ENCODE data around the gene TIMP2. TPM values are rescaled to one million over a fixed set of nuclear protein-coding genes. Genes with fewer than 3 reads are reported as not detected.

The TIMP2 gene
- total and polyA plus RNA-seq, 2 of the 8 experiments (the other 6 are each of a cell fraction or from before 2014, with no cell fraction given), result 18.2 to 43.3 TPM

GRCh38 chr17:78959803-78960202, 34.6 kb upstream of the TIMP2 start:
- H3K4me3 ChIP-seq (ENCODE audit: extremely low read depth in 1 of 4, insufficient read depth in 2 of 4, low read depth in 3 of 4, low read length in 4 of 4), result no peak overlapping the region
- H2BK15ac ChIP-seq (ENCODE audit: low read length), result no peak overlapping the region
- no peaks in the 10 kb centered on the region for H3K79me1 ChIP-seq (ENCODE audit: low read depth, low read length)
- FAIRE-seq (no peak), DNase-seq (ENCODE audit: low read depth in 1 of 2, low spot score in 2 of 2) (no peak)
- H2BK5ac ChIP-seq (ENCODE audit: low read depth, low read length), result no peak overlapping the region
- no peaks in the 10 kb centered on the region for H3K27me3 ChIP-seq (replicated peaks in 1 of 4; ENCODE audit: control insufficient read depth in 3 of 4, extremely low read depth in 1 of 4, insufficient read depth in 3 of 4, low read length in 3 of 4)
- no peak overlapping the region for H2AFZ ChIP-seq (ENCODE audit: low read length)
- no peaks in the 10 kb centered on the region for H4K20me1 ChIP-seq (replicated peaks in 1 of 2; ENCODE audit: control insufficient read depth in 1 of 2, insufficient read depth in 2 of 2, low read length in 2 of 2)
- H2AK5ac ChIP-seq (ENCODE audit: low read depth, low read length), result no peak overlapping the region
- H3K36me3 ChIP-seq (ENCODE audit: control insufficient read depth in 2 of 4, insufficient read depth in 4 of 4, low read length in 3 of 4), result no peaks in the 10 kb centered on the region
- H3K4me1 ChIP-seq (replicated peaks in 1 of 4; ENCODE audit: control insufficient read depth in 3 of 4, insufficient read depth in 4 of 4, low read length in 3 of 4), result peaks cover 0 to 4% (median 0%) of the 10 kb centered on the region in 4 experiments; a peak in 1 of 7 replicates
- no peak overlapping the region for H3K56ac ChIP-seq (replicated peaks; ENCODE audit: insufficient read length, low read depth, low read length)
- H2BK120ac ChIP-seq (replicated peaks; ENCODE audit: low read depth, low read length), result no peak overlapping the region
- no peak overlapping the region for H2BK20ac ChIP-seq (ENCODE audit: low read length)
- ChIA-PET CTCF (ENCODE audit: partially characterized antibody) (interaction anchor here (1.1 to 2.2 kb wide), 3 partner anchors 8 to 62 kb away, joined by 3 to 14 read pairs (median 5); no protein-coding TSS in a partner anchor), POLR2A (ENCODE audit: partially characterized antibody) (no interaction called here)
- no peak overlapping the region for H3K23ac ChIP-seq (ENCODE audit: insufficient read length)
- WGBS, 2 experiments (ENCODE audit: extremely low coverage in 1 of 2, insufficient coverage in 1 of 2, insufficient read length in 1 of 2, insufficient replicate concordance in 2 of 2, low coverage in 1 of 2, low lambda C conversion rate in 2 of 2, missing lambda C conversion rate in 1 of 2), result 94% methylated on average over 12 of the region's 12 CpGs; no CpG with 5 or more reads in 1 of the 2 experiments
- H2BK12ac ChIP-seq (ENCODE audit: low read depth, low read length), result no peak overlapping the region
- no peaks in the 10 kb centered on the region for H3K9me3 ChIP-seq (ENCODE audit: insufficient read depth in 2 of 2, low read depth in 1 of 2, low read length in 1 of 2)
- no peaks in the 10 kb centered on the region for H3K79me2 ChIP-seq (ENCODE audit: control insufficient read depth in 1 of 2, insufficient read depth in 2 of 2, low read length in 2 of 2)
- no peak overlapping the region for H3K18ac ChIP-seq (ENCODE audit: extremely low read depth, low read length)
- H3K14ac ChIP-seq (ENCODE audit: insufficient read length), result no peak overlapping the region
- no peak overlapping the region for H3K4ac ChIP-seq (replicated peaks; ENCODE audit: insufficient read length, low read depth, low read length)
- TF ChIP-seq CBX5 (IDR thresholded peaks at IDR 0.05; ENCODE audit: low read depth, low read length), result no peak
- TF ChIP-seq CHD1 (IDR thresholded peaks at IDR 0.05; ENCODE audit: low read depth, low read length), result no peak
- TF ChIP-seq CTCF (IDR thresholded peaks at IDR 0.05; ENCODE audit: control extremely low read depth in 1 of 3, insufficient read depth in 1 of 3, low read depth in 1 of 3, low read length in 3 of 3), result no peak
- no peak for TF ChIP-seq TCF12 (IDR thresholded peaks at IDR 0.05; ENCODE audit: low read depth, low read length)
- no peak for TF ChIP-seq SIX5 (IDR thresholded peaks at IDR 0.05; ENCODE audit: low read depth, low read length)
- no peak for TF ChIP-seq EP300 (IDR thresholded peaks at IDR 0.05; ENCODE audit: borderline replicate concordance in 1 of 2, low read depth in 2 of 2, low read length in 2 of 2)
- no peak for TF ChIP-seq ZNF274 (IDR thresholded peaks at IDR 0.05; ENCODE audit: borderline replicate concordance, extremely low read depth, low read length)
- no peak for TF ChIP-seq CBX8 (IDR thresholded peaks at IDR 0.05; ENCODE audit: borderline replicate concordance, low read depth, low read length)
- no peak for TF ChIP-seq SP4 (IDR thresholded peaks at IDR 0.05; ENCODE audit: low read length)
- no peak for TF ChIP-seq EZH2 (IDR thresholded peaks at IDR 0.05; ENCODE audit: low read depth, low read length, severe bottlenecking)
- H3K27ac ChIP-seq (ENCODE audit: low read depth, low read length), result no peak overlapping the region
- H4K91ac ChIP-seq (replicated peaks; ENCODE audit: insufficient read length, low read length), result no peak overlapping the region
- no peak overlapping the region for H3K4me2 ChIP-seq (ENCODE audit: insufficient read depth in 1 of 2, low read depth in 2 of 2, low read length in 2 of 2)
- H3K9ac ChIP-seq (replicated peaks in 1 of 4; ENCODE audit: extremely low read depth in 1 of 4, low read depth in 3 of 4, low read length in 3 of 4), result no peak overlapping the region
- 0 out of 2 replicates have a peak, but pooled peaks cover 1% of the 10 kb centered on the region for H3K23me2 ChIP-seq (ENCODE audit: low read depth, low read length)
- H4K8ac ChIP-seq (ENCODE audit: extremely low read depth, insufficient read depth, low read length), result no peak overlapping the region
- no peak overlapping the region for H4K5ac ChIP-seq (ENCODE audit: insufficient read length, low read depth, low read length)

Measured in H1 (cell line).